ENCODE data around the gene AADAC.

DNA sequence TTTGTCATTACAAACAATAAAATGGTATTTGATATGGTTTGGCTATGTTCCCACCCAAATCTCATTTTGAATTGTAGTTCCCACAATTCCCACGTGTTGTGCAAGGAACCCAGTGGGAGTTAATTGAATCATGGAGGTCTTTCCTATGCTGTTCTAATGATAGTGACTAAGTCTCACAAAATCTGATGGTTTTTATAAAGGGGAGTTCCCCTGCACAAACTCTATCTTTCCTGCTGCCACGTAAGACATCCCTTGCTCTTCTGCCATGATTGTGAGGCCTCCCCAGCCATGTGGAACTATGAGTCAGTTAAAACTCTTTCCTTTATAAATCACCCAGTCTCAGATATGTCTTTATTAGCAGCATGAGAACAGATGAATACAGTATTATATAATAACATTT lies 15.4 kb upstream of the AADAC start:
- TF ChIP-seq, protein P1, sequence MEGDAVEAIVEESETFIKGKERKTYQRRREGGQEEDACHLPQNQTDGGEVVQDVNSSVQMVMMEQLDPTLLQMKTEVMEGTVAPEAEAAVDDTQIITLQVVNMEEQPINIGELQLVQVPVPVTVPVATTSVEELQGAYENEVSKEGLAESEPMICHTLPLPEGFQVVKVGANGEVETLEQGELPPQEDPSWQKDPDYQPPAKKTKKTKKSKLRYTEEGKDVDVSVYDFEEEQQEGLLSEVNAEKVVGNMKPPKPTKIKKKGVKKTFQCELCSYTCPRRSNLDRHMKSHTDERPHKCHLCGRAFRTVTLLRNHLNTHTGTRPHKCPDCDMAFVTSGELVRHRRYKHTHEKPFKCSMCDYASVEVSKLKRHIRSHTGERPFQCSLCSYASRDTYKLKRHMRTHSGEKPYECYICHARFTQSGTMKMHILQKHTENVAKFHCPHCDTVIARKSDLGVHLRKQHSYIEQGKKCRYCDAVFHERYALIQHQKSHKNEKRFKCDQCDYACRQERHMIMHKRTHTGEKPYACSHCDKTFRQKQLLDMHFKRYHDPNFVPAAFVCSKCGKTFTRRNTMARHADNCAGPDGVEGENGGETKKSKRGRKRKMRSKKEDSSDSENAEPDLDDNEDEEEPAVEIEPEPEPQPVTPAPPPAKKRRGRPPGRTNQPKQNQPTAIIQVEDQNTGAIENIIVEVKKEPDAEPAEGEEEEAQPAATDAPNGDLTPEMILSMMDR (IDR thresholded peaks at IDR 0.05): no peak
- no peak for TF ChIP-seq POLR2A (IDR thresholded peaks at IDR 0.05)
